NCI-H82 treated with DMSO at 0.1 percent for 48 hours (cell line): ENCODE results near the gene C1S.
"Not testable (repeated sequence)": the region's sequence is repeated elsewhere in the genome, so short reads cannot be mapped to it uniquely, and the experiment has no call there.

Source experiments
- DNase-seq: peaks from one replicate; lab custom pipeline; 2025; ENCODE audit not compliant: unreplicated experiment; lab: John Stamatoyannopoulos, UW

The C1S gene

DNA sequence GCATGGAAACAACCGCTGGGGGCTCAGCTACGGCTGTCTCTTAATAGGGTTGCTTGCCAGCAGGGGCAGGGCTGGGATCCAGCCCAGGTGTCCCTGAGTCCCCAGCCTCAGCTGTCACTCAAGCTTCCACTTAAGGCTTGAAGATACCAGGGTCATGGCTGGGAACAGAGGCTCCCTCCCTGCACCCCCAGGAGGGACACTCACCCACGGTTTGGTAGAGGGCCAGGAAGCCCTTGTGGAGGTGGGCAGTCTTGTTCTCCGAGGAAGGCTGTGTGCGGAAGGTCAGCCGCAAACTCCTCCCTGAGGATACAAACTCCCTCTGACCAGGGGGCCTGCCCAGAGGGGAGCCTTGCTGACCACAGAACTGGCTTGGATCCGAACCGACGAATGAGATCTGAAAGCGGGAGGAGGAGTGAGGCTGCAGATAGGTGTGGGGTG is 41.2 kb downstream of the C1S start:
- no peak for DNase-seq

DNA sequence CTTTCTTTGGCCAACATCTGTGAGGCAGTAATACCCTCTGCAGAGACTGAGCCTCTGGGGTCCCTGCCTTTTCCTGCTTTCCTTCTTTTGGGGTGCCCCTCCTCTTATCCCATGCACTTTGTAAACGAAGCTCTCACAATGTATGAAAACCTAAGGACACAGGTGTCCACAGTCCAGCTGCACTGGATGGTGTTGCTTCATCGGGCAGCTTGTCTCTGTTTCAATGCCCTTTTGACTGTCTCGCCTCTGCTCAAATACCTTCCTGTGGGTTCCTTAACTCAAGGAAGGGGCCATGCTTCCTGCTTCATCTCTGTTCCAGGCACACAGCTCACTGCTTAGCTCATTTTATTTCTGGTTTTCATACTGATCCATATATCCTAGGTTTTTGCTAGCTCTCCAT is 42.1 kb downstream of the C1S start:
- DNase-seq: no peak

DNA sequence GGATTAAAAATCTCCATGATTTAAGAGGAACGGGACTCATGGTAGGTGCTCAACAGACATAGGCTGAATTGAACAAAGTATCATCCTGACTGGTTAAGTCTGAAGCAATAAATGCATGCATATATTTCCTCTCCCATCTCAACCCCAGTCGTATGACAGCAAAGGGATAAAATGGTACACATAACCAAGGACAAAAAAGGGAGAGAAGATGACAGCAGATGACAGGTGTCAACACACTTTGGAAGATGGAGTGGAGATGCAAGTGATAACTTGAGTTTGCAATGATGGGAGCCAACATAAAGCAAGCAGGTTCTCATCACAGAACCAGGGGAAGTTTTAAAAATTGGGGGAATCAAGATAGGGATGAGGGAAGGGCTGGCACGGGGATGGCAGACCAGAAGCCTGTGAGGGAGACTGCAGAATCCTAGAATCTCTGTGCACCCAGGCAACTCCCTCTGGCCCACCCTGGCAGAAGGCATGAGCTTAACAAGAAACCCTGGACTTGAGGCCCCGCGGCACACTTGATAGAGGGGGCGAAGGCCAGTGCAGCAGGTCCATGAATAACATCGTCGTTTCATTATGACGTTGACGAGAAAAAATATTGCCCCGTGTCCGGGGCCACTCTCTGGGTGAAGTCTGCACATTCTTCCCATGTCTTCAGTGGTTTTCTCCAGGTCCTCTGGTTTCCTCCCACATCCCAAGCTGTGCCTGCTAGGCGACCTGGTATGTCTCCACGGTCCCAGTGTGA is 43.5 kb downstream of the C1S start:
- no peak for DNase-seq

DNA sequence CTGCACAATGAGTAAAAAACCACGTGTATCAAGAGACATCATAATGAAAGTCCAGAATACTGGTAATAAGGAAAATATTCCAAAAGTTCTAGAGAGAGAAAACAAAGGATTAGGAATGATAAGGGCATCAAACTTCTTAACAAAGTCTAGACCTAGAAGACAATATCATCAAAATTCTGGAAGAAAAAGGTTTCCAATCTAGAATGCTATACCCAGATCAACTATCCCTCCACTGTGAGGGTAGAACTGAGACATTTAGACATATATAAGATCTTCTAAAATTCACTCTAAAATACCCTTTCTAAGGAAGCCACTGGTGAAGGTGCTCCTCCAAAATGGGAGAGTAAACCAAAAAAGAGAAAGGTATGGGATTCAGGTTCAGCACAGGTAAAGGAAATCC is 45.6 kb downstream of the C1S start:
- no peak for DNase-seq

DNA sequence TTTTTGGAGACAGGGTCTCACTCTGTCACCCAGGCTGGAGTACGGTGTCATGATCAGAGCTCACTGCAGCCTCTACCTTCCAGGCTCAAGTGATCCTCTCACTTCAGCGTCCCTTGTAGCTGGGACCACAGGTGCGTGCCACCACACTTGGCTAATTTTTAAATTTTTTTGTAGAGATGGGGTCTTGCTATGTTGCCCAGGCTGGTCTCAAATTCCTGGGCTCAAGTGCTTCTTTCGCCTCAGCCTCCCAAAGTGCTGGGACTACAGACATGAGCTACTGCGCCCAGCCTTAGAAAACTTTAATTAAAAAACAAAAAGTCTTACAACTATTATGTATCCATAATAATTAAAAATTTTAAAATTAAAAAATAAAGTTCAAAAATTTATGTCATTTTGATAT is 46.7 kb downstream of the C1S start:
- not testable (repeated sequence) for DNase-seq

DNA sequence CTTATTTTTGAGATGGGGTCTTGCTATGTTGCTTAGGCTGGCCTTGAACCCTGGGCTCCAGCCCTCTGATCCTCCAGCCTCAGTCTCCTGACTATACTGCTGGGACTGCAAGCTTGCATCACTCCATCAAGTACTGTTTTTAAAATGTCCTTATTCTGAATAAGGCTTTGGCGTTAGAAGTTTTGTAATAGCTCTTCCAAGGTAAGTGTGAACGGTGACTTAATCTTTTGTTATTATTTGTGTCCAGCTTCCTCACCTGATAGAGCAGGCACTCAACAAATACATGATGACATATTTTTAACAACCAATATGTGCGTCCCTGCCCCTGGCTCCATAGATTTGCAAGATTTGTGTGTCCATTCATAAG is 47.1 kb downstream of the C1S start:
- DNase-seq: no peak

DNA sequence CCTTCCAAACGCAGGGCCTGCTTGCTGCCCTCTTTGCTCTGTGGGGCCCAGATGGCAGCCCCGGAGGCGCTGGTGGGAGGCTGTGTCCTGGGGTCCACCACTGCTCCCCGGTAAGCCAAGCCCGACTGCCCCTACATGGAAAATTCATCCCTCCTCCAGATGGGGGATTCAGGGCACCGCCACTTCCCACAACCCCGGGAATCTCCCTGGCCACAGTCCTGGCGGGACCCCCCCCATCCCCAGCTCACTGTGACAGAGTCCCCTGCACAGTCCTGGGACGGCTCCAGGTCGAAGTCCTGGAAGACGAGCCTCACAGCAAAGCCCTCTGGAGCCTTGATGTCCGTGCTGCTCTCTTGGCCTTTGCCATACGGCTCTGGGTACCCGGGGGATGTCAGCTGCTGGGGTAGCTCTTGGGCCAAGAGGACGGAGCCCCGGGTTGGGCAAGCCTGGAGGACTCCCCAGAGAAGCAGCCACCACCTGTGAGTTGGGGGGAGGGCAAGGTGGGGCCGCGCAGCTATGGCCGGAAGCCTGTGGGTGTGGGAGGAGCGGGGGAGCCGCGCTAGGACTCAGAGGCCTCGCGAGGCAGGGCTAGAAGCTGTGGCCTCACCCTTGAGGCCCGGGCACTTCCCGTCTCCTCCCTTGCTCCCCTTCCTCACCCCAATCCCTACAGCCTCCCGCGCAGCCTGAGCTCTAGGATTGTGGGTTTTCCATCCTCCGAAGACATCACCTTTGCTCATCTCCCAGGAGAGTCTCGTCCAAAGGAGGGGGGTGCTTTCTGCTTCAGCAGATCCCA is 47.7 kb downstream of the C1S start:
- DNase-seq: no peak

DNA sequence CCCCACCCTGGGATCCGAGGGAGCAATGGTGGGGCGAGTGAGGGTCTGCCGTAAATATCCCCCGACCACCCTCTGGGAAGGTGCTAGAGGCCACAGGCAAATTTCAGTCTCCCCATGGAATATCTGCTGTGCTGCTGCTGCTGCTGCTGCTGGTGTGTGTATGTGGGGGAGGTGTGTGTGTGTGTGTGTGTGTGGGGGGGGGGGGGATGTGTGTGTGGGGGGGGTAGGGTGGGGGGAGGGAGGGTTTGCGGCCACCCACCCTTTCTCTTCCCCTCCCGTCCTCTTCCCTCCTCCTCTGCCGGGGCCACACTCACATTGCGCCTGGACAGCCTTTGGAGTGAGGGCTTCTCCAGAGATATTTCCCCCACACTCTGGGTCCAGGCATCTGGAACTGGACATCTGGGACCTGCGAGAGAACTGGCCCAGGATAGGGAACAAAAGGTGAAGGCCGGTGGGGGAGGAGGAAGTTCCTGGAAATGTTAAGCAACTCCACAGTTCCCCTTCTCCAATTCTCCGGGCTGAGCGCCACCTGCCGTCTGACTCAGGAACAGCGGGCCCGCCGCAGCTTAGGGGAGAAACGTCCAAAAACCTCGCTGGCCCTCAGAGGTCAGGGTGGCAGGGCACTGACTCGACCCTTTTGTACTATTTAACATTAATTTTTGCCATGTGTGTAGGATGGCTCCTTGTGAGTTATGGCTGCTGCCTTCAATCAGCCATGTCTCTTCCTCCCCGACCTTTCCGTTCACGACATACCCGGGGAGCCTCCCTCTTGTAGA is 48.5 kb downstream of the C1S start, which contains the start of gene C1RL:
Gene C1RL (minus strand): TSS at position 419 of the 776 bp plus-strand sequence. CDS start 34 bp downstream, at position 385.
- peak; percentile 29 for DNase-seq

DNA sequence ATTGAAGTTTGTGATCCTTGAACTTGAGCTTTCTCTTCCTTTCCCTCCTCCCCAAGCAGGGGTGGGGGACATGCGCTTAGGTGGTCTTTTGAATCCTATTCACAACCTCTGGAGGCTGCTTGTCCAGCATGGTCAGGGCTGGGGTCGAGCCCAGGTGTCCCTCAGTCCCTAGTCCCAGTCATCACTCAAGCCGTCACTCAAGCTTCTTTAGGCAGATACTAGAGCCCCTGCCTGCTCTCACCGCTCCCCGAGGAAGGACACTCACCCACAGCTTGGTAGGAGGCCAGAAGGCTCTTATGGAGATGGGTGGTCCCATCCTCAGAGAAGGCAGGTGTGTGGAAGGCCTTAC is 49.0 kb downstream of the C1S start:
- no peak for DNase-seq

DNA sequence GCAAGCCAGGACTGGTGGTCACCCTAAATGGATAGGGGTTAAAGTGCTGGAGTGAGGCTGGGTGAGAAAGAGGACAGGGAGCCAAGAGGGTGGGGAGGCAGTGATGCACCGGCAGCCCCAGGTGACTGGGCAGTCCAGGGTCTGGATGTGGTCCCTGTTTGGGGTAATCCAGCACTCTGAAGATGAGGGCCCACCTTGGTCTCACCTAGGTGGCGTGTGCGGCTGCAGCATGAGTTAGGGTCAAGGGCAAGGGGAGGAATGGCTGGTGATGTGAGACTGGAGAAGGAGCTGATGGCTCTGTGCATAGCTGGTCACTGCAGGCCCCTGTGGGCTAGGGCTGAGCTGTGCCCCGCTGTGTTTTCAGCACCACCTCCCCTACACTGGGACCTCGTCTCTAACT is 50.1 kb downstream of the C1S start:
- no peak for DNase-seq

DNA sequence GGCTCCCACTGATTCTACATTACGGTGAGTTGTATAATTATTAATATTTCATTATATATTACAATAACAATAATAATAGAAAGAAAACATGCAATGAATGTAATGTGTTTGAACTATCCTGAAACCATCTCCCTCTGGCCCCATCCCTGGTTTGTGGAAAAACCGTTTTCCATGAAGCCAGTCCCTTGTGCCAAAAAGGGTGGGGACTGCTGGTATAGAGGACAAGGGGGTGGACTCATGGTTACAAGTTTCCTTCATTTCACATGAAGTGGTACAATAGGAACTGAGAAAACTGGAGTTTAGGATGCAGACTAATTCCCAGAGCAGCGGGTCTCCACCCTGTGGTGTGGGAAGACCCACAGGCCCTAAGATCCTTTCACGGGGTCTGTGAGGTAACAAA is 51.5 kb downstream of the C1S start:
- no peak for DNase-seq

DNA sequence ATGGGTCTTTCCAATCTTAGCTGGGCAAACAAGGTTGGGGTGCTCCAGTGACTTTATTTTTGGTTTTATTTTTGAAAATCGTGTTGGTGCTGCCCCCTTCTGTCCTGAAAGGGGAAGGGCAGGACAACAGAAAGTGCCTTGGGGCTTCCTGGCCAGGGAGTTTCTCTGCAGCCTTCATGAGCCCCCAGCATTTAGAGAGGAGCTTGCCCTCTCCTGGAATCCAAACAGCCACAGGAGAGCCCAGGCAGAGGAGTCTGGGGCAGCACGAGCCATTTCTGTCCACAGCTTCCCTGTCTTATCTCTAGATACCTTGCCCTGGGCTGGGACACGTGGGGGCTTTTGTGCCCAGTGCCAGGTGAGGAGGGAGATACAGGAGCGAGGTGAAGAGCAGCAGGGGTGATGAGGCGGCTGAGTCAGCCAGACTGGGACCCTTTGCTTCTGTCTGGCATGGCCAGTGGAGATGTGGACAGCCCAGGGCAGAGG is 52.9 kb downstream of the C1S start:
- DNase-seq: peak; percentile 53

DNA sequence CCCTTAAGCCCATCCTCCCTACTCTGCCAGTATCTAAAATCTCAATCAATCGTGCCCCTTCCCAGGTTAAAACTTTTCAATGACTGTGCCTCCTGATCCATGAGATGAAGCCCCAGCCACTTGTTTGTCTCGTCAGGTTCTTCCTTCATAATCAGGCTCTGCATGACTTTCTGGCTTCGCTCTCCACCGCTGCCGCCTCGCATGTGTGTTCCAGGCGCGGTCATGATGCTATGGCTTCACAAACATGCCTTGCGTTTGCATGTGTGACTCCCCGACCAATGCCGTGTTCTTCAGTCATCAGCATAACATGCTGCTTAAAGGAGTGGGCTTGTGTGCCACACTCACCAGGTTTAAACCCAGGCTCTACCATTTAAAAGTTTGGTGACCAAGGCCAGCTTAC is 53.5 kb downstream of the C1S start:
- no peak for DNase-seq

DNA sequence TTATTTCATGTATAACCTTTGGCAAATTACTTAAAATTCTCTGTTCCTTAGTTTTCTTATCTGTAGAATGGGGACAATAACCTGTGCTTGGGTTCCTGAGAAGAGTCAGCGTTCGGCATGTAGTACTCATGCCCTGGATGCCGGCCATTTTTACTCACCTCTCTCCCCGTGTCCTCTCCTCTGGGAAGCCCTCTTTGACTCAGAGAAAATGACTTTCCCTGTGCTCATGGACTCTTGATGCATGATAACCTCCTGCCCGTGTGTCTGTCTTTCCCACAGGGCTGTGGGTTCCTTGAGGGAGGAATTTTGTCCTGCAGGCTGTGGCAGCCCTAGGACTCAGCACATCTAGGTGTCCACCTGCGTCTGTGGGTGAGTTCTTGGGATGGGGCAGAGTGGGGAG is 54.3 kb downstream of the C1S start:
- no peak for DNase-seq

DNA sequence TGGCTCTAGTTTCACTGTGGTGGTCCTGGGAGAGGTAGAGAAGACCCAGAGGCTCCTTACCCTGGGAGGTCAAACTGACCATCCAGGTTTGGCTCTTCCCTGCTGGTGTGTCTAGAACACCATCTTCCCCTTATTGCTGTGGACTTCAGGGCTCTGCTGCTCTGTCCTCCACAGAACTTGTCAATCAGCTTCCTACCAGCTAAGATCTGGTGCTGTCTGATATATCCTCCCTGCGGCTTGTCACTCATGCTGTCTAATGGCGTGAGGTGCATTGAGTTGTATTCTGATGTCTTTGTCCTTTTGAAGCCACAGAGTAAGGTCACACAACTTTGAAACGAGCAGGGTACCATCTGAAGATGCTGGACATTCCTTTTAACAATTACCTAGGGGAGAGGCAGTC is 55.7 kb downstream of the C1S start:
- no peak for DNase-seq

DNA sequence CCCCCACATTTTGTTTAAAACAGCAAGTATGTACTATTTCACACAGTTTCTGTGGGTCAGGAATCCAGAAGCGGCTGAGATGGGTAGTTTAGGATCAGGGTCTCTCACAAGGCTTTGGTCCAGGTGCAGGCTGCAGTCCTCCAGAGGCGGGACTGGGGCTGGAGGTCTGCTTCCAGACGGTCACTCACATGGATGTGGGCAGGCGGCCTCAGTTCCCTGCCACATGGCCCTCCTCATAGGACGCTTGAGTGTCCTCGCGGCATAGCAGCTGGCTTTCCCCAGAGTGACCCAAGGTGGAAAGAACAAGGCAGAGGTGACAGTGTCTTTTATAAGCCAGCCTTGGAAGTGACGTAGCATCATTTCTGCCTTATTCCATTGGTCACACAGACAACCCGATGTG is 56.4 kb downstream of the C1S start:
- no peak for DNase-seq

DNA sequence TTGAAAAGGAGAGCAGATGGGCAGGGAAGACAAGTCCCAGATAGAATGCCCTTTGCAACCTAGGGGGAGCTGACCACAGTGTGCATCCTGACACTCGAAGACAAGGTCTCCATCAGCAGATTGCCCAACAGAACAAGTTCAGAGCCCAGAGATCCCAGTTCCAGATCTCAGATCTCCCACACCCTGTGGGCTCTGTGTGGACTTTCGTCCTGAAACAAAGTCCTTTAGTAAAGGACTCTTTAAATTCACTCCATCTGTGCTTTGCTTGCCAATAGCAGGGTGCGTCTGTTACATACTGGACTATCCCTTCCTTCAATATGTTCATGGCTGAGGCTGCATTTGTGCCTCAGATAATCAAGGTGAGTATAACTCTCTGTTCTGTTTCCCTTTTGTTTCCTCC is 57.2 kb downstream of the C1S start:
- DNase-seq: no peak

DNA sequence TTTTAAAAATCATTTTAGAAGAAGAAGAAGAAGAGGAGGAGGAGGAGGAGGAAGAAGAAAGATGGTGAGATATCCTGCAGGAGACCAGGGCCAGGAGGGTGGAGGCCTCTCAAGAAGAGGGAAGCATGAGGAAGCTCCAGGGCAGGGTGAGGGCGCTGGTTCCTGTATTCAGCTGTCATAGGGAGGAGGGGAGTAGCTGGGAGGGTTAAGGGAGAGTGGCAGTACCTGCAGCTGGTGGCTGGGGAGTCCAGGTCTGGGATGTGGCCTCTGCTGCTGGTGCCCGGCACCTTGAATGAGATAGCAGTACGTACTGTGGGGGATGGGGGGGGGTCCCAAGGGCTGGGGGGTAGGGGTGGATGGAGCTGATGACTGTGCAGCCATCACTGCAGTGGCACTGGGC is 58.4 kb downstream of the C1S start:
- no peak for DNase-seq

DNA sequence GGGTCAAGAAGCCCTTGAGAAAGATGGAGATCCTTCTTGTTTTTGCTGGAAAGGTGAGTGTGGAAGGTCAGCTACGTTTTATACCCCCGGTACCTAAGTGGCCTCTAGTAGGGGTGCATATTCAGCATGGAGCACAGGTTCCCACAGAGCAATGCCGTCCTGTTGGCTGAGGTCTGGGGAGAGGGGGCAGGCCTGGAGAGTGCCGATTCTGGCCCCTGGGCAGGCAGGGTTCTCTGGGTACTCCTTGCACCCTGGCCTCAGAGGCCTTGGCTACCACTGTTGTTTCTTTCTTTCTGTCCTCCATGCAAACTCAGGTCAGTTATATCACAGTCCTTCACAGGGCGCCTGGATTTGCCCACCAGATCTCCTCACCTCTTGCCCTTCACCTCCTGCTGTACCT is 59.6 kb downstream of the C1S start:
- DNase-seq: no peak
